Mesenteric fat pad (tissue), 1 donor: ENCODE measurements around the gene PEMT. TPM values are rescaled to one million over a fixed set of nuclear protein-coding genes. Genes with fewer than 3 reads are reported as not detected.

Experiments used
- DNase-seq: peaks from one replicate; pipeline ENCODE4 v3.0.0-alpha.2; 2020; ENCODE audit warnings: low spot score
- total RNA-seq: library from RNA; stranded (reverse); fragmentation: NEBNext Ultra II Directional; extraction: Animal tissue kit (Norgen Biotek cat#: 25700); gene quantifications from one replicate; pipeline ENCODE4 v1.2.1, GENCODE V29; 2021
- donor health status: DM: yes; HTN: yes; CAD: no.

The PEMT gene
- total RNA-seq, 1 donor from 2014 or later: 151 TPM

GRCh38 chr17:17605083-17605728 lies 13.7 kb upstream of the PEMT start:
- DNase-seq: no peak

GRCh38 chr17:17603895-17604225 lies 12.4 kb upstream of the PEMT start:
- no peak for DNase-seq

GRCh38 chr17:17603178-17603894 lies 11.8 kb upstream of the PEMT start:
- no peak for DNase-seq

DNA sequence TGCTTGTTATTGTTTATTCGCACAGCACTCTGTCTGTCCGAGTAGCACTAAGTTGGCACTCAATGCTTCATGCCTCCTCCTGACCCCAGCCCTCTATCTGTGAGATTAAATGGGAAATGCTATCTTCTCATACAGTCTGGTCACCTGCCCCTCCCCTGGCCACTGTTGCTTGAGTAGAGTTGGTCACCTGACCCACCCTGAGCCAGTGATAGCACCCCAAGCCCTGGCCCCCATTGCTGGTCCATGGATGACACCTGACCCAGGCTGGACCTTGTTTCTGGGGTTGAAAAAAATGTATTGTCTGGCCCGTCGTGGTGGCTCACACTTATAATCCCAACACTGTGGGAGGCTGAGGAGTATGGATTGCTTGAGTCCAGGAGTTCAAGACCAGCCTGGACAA lies 8.5 kb upstream of the PEMT start:
- no peak for DNase-seq

DNA sequence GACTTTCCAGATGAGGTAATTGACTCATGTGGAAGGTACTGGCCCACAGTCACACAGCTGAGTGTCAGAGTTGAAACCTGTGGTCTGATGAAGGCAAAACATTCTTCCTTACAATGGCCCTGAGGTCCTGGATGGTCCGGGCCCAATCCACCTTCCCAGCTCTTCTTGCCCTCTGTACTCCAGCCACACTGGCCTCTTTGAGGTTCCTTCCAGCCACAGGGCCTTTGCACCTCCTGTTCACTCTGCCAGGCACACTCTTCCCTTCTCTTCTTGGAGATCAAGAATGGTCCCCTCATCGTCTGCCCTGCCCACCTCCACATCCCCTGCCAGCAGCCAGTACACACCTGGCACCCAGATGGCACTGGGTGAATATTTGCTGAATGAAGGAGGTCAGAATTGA lies 6.5 kb upstream of the PEMT start:
- DNase-seq: no peak

- DNase-seq: no peak
Observed at GRCh38 chr17:17595755-17596154, 4.2 kb upstream of the PEMT start.

DNA sequence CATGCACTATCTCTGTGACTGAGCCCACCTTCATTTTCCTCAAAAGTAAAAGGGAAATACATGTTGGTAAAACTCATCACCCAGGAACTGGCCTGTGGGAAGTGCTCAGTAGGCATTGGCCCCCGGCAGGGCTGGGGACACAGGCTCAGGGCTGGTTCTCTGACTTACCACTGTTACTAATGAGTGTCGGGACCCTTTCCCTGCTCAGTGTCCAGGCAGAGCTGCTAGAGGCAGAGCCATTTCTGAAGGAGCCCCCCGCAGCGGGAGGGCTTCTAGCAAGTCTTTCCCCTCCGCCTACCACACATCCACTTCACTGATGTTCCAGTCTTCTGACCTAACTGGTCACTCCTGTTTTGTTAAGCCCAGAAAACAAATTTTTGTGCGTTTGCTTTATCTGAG lies 1.7 kb upstream of the PEMT start:
- no peak for DNase-seq

DNA sequence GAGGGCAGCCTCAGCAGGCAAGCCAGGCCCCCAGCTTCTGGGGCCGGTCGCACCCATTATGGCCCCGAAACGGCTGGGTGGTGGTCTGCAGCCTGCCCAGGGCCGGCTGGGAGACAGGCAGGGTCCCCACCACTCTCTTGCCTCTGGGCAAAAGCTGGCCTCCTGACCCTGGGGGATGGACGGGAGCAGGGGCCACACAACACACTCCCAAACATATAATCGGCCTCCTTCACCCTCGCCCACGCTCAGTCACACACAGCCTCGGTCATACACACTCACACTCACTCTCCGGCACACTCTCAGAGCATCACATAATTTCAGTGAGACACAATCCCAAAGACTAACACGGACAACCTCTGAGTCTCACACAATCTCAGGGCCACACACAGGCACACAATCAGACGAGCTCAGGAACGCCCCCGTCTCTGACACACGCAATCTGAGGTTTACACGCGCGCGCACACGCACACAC lies 589 bp downstream of the PEMT start:
- no peak for DNase-seq

GRCh38 chr17:17590141-17590751 lies 1.3 kb downstream of the PEMT start:
- DNase-seq: no peak

DNA sequence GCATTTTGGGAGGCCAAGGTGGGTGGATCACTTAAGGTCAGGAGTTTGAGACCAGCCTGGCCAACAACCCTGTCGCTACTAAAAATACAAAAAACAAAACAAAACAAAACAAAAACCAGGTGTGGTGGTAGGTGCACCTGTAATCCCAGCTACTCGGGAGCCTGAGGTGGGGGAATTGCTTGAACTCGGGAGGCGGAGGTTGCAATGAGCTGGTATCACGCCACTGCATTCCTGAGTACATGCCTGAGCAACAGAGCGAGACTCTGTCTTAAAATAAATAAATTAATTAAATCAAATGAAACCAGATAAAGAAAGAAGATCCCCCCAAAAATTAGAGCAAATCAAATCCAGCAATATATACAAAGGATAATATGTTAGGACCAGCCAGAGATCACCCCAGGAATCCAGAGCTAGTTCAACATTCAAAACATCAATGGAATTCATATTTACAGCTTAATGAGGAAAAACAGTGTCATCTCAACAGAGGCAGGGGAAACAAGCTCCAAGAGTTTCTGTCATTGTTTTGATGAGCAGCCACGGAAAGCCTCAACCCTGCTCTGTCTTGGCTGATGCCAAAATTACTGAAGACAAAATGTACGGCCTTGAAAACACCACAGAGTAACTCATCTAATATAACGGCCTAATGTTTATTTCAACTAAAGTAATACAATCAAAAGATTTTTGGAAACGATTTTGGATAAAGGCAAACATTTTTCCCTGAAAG lies 3.7 kb downstream of the PEMT start:
- DNase-seq: no peak

- DNase-seq: no peak
Observed at GRCh38 chr17:17582372-17582771, 9.1 kb downstream of the PEMT start.

DNA sequence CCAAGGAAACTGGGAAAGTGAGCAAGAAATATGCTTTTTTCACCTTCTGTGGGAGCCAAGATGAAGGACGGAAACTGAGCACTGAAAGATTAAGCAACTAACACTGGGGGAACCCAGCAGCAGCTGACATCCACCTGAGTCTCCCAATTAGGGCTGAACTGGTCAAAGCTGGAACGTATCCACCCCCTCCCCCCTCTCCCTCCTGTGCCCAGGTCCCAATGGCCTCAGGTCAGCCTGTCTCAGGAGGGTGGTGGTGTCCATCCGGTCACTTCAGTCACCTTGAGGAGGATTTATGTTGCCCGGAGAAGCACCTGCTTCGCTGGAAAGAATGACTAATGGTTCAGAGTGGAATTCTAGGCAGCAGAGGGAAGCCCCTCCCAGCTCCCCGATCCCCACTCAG lies 10.0 kb downstream of the PEMT start:
- no peak for DNase-seq

GRCh38 chr17:17580662-17581470 lies 10.6 kb downstream of the PEMT start:
- DNase-seq: no peak

DNA sequence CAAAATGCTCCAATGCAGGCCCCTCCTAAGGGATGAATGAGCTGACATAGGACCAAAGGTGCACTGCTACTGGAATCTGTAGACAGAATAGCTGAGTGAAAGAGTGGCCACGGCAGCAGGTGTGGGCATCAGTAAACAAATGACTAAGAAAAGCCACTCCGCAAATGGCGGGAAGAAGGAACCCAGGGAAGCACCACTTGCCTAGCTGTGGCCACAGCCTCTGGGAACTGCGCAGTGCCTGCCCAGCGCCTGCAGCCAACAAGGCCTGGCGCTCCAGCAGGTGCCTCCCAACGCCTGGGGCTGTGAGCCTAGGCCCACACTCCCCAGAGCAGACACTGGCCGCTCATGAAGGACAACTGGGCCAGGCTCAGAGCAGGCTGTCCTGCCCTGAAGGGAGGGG lies 11.8 kb downstream of the PEMT start:
- no peak for DNase-seq

DNA sequence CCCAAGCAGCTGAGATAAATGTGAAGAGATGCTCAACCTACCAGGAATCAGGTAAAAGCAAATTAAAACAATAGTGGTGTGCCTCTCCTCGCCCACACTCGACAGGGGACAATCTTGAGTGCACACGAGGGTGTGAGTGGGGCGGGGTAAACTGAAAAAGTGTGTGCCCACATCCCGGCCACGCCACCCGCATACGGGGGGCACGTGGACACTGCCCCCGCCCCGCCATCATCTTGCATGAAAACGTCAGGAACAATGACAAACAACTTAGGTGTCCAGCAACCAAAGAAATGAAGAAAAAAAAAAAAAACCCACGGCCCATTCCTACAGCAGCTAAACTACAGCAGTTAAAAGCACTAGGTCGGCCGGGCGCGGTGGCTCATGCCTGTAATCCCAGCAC lies 14.1 kb downstream of the PEMT start:
- DNase-seq: no peak

- no peak for DNase-seq
Observed at GRCh38 chr17:17576772-17577234, 14.7 kb downstream of the PEMT start.

GRCh38 chr17:17575360-17576251 lies 15.9 kb downstream of the PEMT start:
- no peak for DNase-seq

GRCh38 chr17:17573912-17574311 lies 17.6 kb downstream of the PEMT start:
- no peak for DNase-seq

DNA sequence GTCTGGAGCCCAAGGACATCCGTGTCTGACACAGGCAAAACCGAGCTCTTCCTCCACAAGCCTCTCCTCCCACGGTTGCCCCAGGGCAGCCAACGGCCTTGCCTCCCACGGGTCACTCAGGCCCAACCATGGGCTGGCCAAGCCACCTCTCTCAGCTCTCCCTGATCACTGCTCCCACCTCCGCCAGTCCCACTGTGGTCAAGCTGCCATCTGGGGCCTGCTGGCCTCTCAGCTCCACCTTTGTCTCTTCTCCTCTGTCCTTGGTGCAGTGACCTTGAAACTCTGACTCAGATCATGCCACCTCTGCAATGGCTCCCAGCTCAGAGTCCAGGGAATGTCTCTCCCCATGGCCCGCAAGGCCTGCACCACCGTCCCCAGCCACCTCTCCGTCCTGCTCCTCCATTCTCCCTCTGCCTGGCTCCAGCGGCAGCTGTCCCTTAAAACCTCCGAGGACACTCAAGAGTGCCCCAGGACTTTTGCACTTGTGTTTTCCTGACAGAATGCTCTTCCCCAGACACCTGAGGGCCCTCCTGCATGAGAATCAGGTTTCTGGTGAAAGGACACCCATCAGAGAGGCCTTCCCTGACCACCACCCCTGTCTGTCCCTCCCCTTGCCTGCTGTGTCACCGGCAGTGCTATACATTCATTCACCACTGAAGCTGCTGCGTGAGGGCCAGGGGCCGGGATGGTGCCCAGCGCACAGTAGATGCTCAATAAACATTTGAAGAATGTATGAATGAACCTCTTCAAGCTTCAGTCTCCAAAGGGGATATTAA lies 19.3 kb downstream of the PEMT start:
- no peak for DNase-seq
